DMS 273 (cell line): ENCODE data around the gene PLK5.
"Not testable (repeated sequence)": the region's sequence is repeated elsewhere in the genome, so short reads cannot be mapped to it uniquely, and the experiment has no call there.

ENCODE experiments used
- DNase-seq: peaks from one replicate; lab custom pipeline; 2025; ENCODE audit not compliant: unreplicated experiment; lab: John Stamatoyannopoulos, UW

The PLK5 gene

GRCh38 chr19:1491114-1491848 lies 32.6 kb upstream of the PLK5 start, which contains the start of gene REEP6:
TSS of gene REEP6 (plus strand) at chr19:1491181. CDS start at chr19:1491270, 89 bp downstream.
- no peak for DNase-seq

- DNase-seq, result no peak
These were observed 32.1 kb upstream of the PLK5 start for GRCh38 chr19:1491849-1492170.

- no peak for DNase-seq
These were observed 31.3 kb upstream of the PLK5 start for GRCh38 chr19:1492474-1493006.

DNA sequence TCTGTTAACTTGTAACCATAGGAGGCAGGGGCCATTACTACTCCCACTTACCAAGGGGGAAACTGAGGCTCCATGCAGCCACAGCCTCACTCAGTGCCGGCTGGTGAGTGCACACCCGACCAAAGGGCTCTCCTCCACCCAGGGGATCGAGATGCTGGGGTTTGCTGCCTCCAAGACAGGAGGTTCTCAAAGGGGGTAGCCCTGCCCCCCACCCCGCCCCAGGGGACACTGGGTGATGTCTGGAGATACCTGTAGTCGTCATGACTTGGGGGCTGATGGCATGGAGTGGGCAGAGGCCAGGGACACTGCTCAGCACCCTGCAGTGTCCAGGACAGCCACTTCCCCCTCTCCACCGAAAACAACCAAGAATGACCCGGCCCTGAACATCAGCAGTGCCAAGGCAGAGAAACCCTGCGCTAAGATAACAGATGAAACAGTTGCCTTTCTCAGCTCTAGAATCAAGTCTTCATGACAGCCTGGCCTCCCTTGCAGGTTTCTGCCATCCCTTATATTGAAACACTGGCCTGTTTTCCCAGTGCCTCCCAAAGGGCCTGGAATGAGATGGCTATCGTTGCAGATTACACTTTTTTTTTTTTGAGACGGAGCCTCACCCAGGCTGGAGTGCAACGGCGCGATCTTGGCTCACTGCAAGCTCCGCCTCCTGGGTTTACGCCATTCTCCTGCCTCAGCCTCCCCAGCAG lies 29.6 kb upstream of the PLK5 start:
- DNase-seq, result peak; percentile 37

GRCh38 chr19:1495051-1495798 lies 28.7 kb upstream of the PLK5 start:
- no peak for DNase-seq

DNA sequence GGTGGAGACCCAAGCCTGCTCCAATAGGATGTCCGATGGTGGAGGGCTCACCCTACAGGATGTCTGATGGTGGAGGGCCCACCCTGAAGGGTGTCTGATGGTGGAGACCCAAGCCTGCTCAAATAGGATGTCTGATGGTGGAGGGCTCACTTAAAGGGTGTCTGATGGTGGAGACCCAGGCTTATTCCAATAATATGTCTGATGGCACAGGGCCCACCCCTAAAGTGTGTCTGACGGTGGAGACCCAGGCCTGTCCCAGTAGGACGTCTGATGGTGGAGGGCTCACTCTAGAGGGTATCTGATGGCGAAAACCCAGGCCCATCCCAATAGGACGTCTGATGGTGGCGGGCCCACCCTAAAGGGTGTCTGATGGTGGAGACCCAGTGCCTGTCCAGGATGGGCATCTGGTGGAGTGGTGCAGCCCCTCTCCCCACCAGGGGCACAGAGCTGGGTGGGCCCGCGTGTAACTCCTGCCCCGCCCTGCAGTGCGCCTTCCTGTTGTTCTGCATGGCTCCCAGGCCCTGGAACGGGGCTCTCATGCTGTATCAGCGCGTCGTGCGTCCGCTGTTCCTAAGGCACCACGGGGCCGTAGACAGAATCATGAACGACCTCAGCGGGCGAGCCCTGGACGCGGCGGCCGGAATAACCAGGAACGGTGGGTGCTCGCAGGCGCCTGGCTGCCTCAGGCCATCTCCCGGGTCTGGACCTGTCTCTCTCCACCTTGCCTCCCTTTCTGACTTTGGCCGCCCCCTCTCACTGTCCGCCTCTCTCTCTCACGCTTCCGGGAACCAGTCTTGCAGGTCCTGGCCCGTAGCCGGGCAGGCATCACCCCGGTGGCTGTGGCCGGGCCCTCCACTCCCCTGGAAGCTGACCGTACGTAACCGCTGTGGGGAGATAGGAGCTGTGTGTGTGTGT lies 27.8 kb upstream of the PLK5 start:
- DNase-seq, result no peak

GRCh38 chr19:1496714-1497577 lies 26.9 kb upstream of the PLK5 start:
- DNase-seq, result no peak

DNA sequence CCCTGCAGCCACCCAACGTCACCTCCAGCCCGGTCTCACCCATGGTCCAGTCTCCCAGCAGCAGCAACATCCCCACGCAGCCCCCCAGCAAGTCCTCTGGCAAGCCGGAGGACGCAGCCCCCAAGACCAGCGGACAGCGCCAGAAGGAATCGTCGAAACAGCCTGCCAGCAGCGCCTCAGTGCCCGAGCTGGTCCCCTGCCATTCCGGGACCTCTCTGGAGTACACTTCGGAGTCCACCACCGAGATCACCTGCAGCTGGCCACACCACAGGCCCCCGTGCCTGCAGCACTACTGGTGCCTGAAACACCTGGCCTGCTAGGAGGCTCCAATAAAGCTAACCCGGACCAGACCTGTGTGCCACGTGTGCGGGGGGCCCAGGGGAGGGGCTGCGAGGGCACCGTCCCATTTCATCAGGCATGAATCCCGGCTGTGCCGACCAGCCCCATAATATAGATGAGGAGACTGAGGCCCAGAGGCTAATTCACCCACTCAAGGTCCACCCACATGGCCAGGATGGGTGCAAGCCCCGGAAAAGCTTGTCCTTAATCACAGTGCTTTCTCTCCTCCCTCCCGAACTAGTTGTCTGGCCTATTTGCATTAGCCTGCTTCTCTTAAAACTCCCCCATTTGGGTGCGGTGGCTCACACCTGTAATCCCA lies 26.2 kb upstream of the PLK5 start:
- DNase-seq, result no peak

- DNase-seq, result not testable (repeated sequence)
These were observed 24.6 kb upstream of the PLK5 start for GRCh38 chr19:1499231-1499630.

DNA sequence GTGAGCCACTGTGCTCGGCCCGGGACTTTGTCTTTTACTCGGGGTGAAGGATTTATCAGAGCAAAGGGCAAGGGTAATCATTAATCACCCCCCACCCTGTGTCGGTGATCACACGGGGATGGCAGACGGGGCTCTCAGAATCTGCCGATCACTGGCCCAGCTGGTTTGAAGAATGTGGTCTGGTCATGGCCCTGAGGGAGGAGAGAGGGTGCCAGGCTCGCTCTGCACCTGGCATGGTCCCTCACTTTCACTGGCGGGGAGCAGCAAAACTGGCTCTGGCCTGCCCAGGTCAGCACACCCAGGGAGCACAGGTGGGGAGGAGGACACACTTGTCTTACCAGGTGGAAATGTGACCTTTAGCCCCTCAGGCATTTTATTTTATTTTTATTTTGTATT lies 22.7 kb upstream of the PLK5 start:
- DNase-seq, result no peak

DNA sequence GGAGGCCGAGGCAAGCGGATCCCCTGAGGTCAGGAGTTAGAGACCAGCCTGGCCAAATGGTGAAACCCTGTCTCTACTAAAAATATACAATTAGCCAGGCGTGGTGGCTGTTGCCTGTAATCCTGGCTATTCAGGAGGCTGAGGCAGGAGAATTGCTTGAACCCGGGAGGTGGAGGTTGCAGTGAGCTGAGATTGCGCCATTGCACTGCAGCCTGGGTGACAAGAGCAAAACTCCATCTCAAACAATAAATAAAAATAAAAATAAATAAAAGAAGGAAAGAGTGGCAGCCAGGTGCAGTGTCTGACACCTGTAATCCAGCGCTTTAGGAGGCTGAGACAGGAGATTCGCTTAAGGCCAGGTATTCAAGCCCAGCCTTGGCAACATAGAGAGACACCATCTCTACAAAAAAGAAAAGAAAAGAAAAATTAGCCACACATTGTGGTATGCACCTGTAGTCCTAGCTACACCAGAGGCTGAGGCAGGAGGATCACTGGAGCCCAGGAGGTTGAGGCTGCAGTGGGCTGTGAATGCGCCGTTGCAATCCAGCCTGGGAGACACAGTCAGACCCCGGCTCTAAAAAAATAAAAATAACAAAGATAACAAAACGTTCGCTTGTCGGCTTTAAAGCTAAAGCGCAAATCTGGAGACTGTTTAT lies 21.3 kb upstream of the PLK5 start:
- no peak for DNase-seq

- DNase-seq, result peak; percentile 79
These were observed 20.6 kb upstream of the PLK5 start for GRCh38 chr19:1503089-1503924.

DNA sequence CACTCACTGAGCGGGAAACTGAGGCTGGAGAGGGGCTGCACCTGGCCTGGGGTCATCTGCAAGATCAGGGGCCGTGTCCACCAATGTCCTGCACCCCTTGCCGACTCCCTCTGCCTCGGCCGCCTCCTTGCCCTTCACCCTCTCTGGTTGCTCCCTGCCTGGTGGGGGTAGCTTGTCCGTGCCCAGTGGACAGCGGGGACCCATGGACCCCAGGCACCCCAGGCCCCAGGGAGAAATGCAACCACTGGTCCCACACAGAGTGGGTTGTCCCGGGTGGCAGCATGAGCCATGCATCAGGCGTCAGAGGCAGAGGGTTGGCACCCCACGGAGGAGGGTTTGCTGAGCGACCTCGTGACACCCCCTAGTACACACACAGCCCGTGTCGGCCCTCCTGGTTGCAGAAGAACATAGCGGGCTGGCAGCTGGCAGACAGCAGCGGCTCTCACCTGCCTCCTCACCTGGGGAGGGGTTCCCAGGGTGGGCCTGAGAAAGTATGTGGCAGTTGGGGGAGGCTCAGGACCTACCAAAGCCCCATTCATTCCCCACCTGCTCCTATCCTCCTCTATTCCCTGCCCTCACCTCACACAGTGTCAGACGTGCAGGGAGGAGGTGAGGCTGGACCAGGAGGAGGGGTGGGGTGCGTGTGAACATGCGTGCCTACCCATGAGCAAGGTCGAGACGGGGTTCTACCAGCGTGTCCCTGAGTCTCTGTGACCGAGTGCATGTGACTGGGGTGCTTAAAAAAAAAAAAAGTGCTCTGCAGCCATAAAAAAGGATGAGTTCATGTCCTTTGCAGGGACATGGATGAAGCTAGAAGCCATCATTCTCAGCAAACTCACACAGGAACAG lies 19.7 kb upstream of the PLK5 start:
- no peak for DNase-seq

DNA sequence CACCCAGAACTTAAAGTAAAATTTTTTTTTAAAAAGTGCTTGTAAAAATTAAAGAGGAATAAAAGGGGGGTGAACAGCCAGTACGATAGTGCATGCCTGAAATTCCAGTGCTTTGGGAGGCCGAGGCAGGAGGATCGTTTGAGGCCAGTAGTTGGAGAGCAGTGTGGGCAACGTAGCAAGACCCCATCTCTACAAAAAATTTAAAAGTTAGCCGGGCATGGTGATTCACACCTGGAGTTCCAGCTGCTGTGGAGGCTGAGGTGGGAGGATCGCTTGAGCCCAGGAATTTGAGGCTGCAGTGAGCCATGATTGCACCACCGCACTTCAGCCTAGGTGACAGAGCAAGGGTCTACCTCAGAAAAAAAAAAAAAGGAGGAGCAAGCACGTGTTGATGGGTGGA lies 18.9 kb upstream of the PLK5 start:
- DNase-seq, result no peak

DNA sequence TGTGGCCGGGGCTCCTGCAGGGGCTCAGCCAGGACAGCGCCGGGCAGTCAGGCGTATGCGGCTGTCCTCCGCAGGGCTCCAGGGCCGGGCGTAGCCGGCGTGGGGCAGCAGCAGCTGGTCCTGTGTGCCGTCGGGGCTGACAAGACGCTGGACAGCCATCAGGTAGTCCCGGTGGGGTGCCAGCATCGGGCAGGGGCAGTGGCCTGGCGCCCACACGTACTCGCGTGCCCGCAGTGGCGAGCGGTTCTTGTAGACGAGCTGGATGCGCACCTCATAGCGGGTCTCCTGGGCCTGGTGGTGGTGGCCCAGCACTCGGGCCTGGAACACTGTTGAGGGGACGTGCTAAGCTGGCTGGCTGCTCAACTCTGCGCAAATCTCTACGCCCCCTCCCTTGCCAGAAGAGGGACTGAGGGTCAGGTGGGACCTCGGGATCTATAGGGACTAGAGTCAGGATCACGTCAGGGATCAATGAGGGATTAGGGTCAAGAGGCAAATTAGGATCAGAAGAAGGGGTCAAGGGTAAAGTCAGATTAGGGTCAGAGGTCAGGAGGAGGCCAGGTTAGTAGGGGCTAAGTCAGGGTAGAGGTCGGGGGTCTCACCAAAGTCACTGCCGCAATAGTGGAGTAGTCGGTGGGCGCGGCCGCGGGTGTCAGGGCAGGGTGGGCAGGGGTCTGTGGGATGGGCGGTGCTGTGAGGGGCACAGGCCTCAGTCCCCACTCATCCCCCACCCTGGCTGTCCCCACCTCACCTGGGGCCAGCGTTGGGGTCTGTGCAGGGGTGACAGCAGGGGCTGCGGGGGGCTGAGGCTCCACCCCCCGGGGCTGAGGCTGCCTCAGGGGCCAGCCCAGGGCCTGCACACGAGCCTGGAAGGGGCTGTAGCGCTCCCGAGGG lies 17.6 kb upstream of the PLK5 start:
- no peak for DNase-seq

DNA sequence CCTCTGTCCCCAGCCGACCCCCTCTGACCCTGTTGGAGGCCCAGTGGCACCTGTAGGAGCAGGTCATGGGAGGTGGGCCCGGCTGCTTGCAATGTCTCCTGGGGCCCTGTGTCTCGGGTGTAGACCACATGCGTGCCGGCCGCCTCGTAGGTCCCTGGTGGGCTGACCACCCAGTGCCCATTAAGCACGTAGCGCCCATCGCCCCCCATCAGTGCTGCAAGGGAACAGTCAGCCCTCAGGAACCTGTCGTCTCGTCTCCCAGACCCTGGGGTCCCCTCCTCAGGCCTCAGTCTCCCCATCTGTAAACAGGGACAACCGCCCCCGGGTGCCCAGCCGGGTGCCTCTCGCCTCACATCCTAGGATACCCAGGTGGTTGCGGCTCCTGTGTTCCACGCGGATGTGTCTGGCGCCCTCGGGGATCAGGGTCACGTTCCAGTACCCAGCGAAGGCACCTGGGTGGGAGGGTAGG lies 16.7 kb upstream of the PLK5 start:
- DNase-seq, result no peak
